ENCODE results near the gene NOP10. TPM values are rescaled to one million over a fixed set of nuclear protein-coding genes. Genes with fewer than 3 reads are reported as not detected.
"Not testable (repeated sequence)": the region's sequence is repeated elsewhere in the genome, so short reads cannot be mapped to it uniquely, and the experiment has no call there.

The NOP10 gene
- total RNA-seq, 1 donor from 2014 or later, result 212 TPM

DNA sequence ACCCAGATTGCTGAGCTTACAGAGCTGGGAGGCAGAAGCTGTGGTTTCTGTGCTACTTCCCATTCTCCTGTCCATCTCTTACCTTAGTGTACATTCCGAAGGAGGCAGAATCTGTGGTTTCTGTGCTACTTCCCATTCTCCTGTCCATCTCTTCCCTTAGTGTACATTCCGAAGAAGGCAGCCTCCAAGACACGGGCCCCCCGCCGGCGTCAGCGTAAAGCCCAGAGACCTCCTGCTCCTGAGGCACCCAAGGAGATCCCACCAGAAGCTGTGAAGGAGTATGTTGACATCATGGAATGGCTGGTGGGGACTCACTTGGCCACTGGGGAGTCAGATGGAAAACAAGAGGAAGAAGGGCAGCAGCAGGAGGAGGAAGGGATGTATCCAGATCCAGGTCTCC is 11.3 kb upstream of the NOP10 start:
- TF ChIP-seq, protein P1, sequence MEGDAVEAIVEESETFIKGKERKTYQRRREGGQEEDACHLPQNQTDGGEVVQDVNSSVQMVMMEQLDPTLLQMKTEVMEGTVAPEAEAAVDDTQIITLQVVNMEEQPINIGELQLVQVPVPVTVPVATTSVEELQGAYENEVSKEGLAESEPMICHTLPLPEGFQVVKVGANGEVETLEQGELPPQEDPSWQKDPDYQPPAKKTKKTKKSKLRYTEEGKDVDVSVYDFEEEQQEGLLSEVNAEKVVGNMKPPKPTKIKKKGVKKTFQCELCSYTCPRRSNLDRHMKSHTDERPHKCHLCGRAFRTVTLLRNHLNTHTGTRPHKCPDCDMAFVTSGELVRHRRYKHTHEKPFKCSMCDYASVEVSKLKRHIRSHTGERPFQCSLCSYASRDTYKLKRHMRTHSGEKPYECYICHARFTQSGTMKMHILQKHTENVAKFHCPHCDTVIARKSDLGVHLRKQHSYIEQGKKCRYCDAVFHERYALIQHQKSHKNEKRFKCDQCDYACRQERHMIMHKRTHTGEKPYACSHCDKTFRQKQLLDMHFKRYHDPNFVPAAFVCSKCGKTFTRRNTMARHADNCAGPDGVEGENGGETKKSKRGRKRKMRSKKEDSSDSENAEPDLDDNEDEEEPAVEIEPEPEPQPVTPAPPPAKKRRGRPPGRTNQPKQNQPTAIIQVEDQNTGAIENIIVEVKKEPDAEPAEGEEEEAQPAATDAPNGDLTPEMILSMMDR (IDR thresholded peaks at IDR 0.05), result no peak
- no peak for DNase-seq (ENCODE audit: low spot score in 2 of 2)
- no peaks in the 10 kb centered on the region for H3K9me3 ChIP-seq
- no peaks in the 10 kb centered on the region for H3K4me1 ChIP-seq
- H3K4me3 ChIP-seq, result no peak overlapping the region
- intact Hi-C loops (cut with DNase I), result no loop called here
- H3K27me3 ChIP-seq, result no peaks in the 10 kb centered on the region
- peaks cover 12 to 37% of the 10 kb centered on the region in 2 donors for H3K36me3 ChIP-seq
- H3K27ac ChIP-seq, result no peak overlapping the region

DNA sequence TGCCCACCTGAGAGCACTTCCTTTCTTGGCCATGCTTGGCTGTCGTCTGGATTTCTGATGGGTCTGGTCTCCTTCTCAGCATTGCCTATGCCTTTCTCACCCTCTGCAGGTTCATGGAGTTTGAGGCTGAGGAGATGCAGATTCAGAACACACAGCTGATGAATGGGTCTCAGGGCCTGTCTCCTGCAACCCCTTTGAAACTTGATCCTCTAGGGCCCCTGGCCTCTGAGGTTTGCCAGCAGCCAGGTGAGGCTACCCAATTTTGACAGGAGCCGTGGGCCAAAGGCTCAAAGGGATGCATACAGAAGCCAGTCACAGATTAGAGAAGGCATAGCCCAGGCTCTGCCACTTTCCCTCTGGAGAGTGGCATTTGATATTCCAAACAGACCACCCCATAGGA is 10.7 kb upstream of the NOP10 start:
- Histone ChIP-seq H3K9me3 (no peaks in the 10 kb centered on the region), H3K27me3 (no peaks in the 10 kb centered on the region), H3K36me3 (peaks cover 7 to 30% of the 10 kb centered on the region in 2 donors), H3K27ac (no peak overlapping the region), H3K4me3 (no peak overlapping the region), H3K4me1 (no peaks in the 10 kb centered on the region)
- no peak for DNase-seq (ENCODE audit: low spot score in 2 of 2)
- TF ChIP-seq, protein P1 (IDR thresholded peaks at IDR 0.05), result no peak
- intact Hi-C loops (cut with DNase I), result no loop called here

DNA sequence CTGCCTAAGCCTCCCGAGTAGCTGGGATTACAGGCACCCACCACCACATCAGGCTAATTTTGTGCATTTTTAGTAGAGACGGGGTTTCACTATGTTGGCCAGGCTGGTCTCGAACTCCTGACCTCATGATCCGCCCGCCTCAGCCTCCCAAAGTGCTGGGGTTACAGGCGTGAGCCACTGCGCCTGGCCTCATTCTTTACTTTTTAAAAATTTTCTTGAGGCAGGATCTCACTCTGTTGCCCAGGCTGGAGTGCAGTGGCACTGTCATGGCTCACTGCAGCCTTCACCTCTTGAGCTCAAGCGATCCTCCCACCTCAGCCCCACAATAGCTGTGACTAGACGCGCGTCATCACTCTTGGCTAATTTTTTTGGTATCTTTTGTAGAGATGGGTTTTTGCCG is 10.1 kb upstream of the NOP10 start:
- peaks cover 4 to 25% of the 10 kb centered on the region in 2 donors for H3K36me3 ChIP-seq
- intact Hi-C loops (cut with DNase I); H3K4me1 ChIP-seq; H3K4me3 ChIP-seq; DNase-seq (ENCODE audit: low spot score in 2 of 2); H3K27me3 ChIP-seq; H3K9me3 ChIP-seq; H3K27ac ChIP-seq: not testable (repeated sequence)

DNA sequence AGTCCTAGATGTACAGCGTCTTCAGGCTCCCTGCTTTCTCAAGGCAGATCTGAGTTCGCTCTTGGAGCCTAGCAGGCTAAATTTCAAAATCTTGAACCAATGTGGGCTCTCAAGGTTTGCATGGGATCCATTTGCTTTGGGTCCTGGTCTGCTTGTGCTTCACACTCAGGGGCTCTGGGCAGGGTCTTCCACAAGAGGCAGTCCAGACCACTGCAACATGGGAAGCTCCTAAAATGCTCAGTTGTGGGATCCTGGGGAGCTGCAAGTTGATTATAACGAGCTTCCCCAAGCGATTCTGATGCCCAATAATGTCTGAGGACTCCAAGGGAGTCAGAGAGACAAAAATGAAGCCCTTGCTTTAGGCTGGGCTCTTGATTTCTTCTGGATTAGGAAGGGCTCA is 6.8 kb upstream of the NOP10 start:
- Histone ChIP-seq H3K27me3 (no peaks in the 10 kb centered on the region), H3K27ac (no peak overlapping the region), H3K4me3 (no peak overlapping the region), H3K4me1 (no peaks in the 10 kb centered on the region), H3K9me3 (no peaks in the 10 kb centered on the region), H3K36me3 (no peaks in the 10 kb centered on the region)
- intact Hi-C loops (cut with DNase I), result loop anchor here (10.0 kb wide), 1 partner anchor 295 kb away; no protein-coding TSS in a partner anchor
- DNase-seq (ENCODE audit: low spot score in 2 of 2), result no peak
- TF ChIP-seq, protein P1 (IDR thresholded peaks at IDR 0.05), result no peak

DNA sequence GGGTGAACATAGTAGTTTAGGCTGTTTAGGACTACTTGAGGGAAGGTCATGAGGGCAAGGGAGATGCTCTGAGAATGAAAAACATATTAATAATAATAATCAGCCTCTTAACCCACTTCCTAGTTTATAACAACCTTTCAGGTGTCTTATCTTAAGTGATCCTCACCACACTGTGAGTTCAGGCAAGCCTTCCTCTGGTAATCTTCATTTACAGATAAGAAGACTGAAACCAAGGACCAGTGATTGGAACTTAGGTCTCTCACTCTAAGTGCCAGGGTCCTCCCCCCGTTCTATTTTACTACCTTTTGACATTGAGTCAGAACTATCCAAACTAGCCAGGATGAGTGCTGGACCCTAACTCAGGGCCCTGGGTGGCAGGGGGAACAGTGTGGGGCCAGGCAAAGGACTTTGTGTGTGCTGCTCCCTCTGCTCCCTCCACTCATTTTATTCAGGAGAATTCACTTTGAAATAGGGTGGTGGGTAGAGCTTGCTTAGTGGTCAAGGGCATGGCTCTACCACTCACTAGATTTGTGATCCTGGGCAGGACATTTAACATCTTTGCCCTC is 5.9 kb upstream of the NOP10 start:
- no peak overlapping the region for H3K4me3 ChIP-seq
- no peaks in the 10 kb centered on the region for H3K9me3 ChIP-seq
- no peak for DNase-seq (ENCODE audit: low spot score in 2 of 2)
- no peak overlapping the region for H3K27ac ChIP-seq
- no peaks in the 10 kb centered on the region for H3K36me3 ChIP-seq
- TF ChIP-seq, protein P1 (IDR thresholded peaks at IDR 0.05), result no peak
- no peaks in the 10 kb centered on the region for H3K4me1 ChIP-seq
- H3K27me3 ChIP-seq, result no peaks in the 10 kb centered on the region
- intact Hi-C loops (cut with DNase I), result loop anchor here (10.0 kb wide), 1 partner anchor 294 kb away; no protein-coding TSS in a partner anchor

DNA sequence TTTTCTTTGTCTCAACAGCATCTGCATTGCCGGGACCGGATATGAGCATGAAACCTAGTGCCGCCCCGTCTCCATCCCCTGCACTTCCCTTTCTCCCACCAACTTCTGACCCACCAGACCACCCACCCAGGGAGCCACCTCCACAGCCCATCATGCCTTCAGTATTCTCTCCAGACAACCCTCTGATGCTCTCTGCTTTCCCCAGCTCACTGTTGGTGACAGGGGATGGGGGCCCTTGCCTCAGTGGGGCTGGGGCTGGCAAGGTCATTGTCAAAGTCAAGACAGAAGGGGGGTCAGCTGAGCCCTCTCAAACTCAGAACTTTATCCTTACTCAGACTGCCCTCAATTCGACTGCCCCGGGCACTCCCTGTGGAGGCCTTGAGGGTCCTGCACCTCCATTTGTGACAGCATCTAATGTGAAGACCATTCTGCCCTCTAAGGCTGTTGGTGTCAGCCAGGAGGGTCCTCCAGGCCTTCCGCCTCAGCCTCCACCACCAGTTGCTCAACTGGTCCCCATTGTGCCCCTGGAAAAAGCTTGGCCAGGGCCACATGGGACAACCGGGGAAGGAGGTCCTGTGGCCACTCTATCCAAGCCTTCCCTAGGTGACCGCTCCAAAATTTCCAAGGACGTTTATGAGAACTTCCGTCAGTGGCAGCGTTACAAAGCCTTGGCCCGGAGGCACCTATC is 5.2 kb upstream of the NOP10 start:
- DNase-seq (ENCODE audit: low spot score in 2 of 2), result no peak
- no peak overlapping the region for H3K27ac ChIP-seq
- no peaks in the 10 kb centered on the region for H3K27me3 ChIP-seq
- TF ChIP-seq, protein P1 (IDR thresholded peaks at IDR 0.05), result no peak
- H3K9me3 ChIP-seq, result no peaks in the 10 kb centered on the region
- no peak overlapping the region for H3K4me3 ChIP-seq
- no peaks in the 10 kb centered on the region for H3K36me3 ChIP-seq
- no peaks in the 10 kb centered on the region for H3K4me1 ChIP-seq
- intact Hi-C loops (cut with DNase I), result loop anchor here (10.0 kb wide), 1 partner anchor 293 kb away; no protein-coding TSS in a partner anchor

DNA sequence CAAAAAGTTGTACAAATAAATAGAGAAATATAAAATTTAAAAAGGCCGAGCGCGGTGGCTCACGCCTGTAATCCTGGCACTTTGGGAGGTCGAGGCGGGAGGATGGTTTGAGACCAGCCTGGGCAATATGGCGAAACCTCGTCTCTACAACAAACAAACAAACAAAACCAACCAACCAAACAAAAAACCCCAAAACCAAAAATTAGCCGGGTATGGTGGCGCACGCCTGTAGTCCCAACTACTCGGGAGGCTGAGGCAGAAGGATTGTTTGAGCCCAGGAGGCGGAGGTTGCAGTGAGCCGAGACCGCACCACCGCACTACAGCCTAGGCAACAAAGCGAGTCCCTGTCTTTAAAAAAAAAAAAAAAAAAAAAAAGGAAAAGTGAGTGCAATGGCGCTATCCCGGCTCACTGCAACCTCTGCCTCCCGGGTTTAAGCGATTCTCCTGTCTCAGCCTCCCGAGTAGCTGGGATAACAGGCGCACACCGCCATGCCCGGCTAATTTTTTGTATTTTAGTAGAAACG is 661 bp downstream of the NOP10 start:
- H3K27me3 ChIP-seq; H3K9me3 ChIP-seq; DNase-seq (ENCODE audit: low spot score in 2 of 2); H3K36me3 ChIP-seq: not testable (repeated sequence)
- peak overlapping the region; percentile 67 to 77 for H3K4me3 ChIP-seq
- H3K27ac ChIP-seq, result peak overlapping the region; percentile 71 to 87
- peaks cover 7 to 13% of the 10 kb centered on the region in 2 donors for H3K4me1 ChIP-seq
- intact Hi-C loops (cut with DNase I), result loop anchor here (5.0 to 10.0 kb wide), 2 partner anchors 240 to 287 kb away; partner anchors contain the start of genes EMC7 and PGBD4

Measured in ascending aorta (tissue), 2 donors.